HEK293 (cell line): Measurements from ENCODE around the gene MMP21.

Source experiments
- CTCF ChIA-PET: fragments of 350-600 bp; formaldehyde crosslinking; extraction: SDS; loops from one replicate; lab custom pipeline; 2021; ENCODE audit warnings: antibody characterized with exemption; lab: Yijun Ruan, JAX
- POLR2A ChIA-PET: fragments of 300-600 bp; formaldehyde crosslinking; extraction: SDS; loops from one replicate; lab custom pipeline; 2020; ENCODE audit warnings: antibody characterized with exemption, inconsistent platforms; lab: Yijun Ruan, JAX
- H3K27ac ChIP-seq: fragments of 200-500 bp; sonication (Bioruptor generic); 2 replicates; pipeline ENCODE4 v1.5.1; 2014; ENCODE audit warnings: low read depth, low read length, control low read depth, inconsistent platforms; ENCODE audit errors: extremely low read depth
- H3K36me3 ChIP-seq, 2 experiments: fragments of 200-500 bp in 1 of 2; sonication (Bioruptor generic) in 1 of 2; 1 replicate in 1 of 2; 2 replicates in 1 of 2; pipeline ENCODE4 v1.5.1; 2014 to 2017; ENCODE audit warnings: inconsistent platforms in 2 of 2, low read length in 2 of 2; ENCODE audit not compliant: control insufficient read depth in 2 of 2, insufficient read depth in 1 of 2
- H3K4me1 ChIP-seq: fragments of 200-500 bp; sonication (Bioruptor generic); 2 replicates; pipeline ENCODE4 v1.5.1; 2014; ENCODE audit warnings: mild to moderate bottlenecking, low read length, inconsistent platforms; ENCODE audit not compliant: control insufficient read depth, insufficient read depth
- H3K4me3 ChIP-seq: 2 replicates; pipeline ENCODE4 v1.5.1; 2011; ENCODE audit warnings: low read depth, mild to moderate bottlenecking, control low read depth, low read length, moderate library complexity
- H3K9me3 ChIP-seq: fragments of 200-500 bp; sonication (Bioruptor generic); 2 replicates; pipeline ENCODE4 v1.5.1; 2014; ENCODE audit warnings: low read depth, low read length, inconsistent platforms; ENCODE audit not compliant: control insufficient read depth, insufficient read depth
- BCL11A ChIP-seq: fragments of 450-650 bp; formaldehyde crosslinking; IDR thresholded peaks from 2 replicates; pipeline ENCODE4 v1.5.1; 2016; ENCODE audit warnings: low read depth, missing biosample characterization, missing genetic modification characterization
- ELK4 ChIP-seq: IDR thresholded peaks from 2 replicates; pipeline ENCODE4 v1.6.1; 2011; ENCODE audit warnings: mild to moderate bottlenecking, low read depth, low read length, borderline replicate concordance
- INSM2 ChIP-seq: fragments of 450-650 bp; formaldehyde crosslinking; IDR thresholded peaks from 2 replicates; pipeline ENCODE4 v1.5.1; 2016; ENCODE audit warnings: missing biosample characterization, missing genetic modification characterization
- PATZ1 ChIP-seq: fragments of 450-650 bp; formaldehyde crosslinking; IDR thresholded peaks from 2 replicates; pipeline ENCODE4 v1.5.1; 2016; ENCODE audit warnings: missing biosample characterization, missing genetic modification characterization
- TSHZ1 ChIP-seq: fragments of 450-650 bp; formaldehyde crosslinking; IDR thresholded peaks from 2 replicates; pipeline ENCODE4 v1.5.1; 2016; ENCODE audit warnings: missing biosample characterization, missing genetic modification characterization, borderline replicate concordance
- ZFHX2 ChIP-seq: fragments of 450-650 bp; formaldehyde crosslinking; conservative IDR thresholded peaks from 2 replicates; pipeline ENCODE4 v1.5.1; 2016; ENCODE audit warnings: missing biosample characterization, missing genetic modification characterization
- ZFP69B ChIP-seq: fragments of 450-650 bp; formaldehyde crosslinking; IDR thresholded peaks from 2 replicates; pipeline ENCODE4 v1.5.1; 2016; ENCODE audit warnings: missing biosample characterization, missing genetic modification characterization
- ZNF138 ChIP-seq: fragments of 450-650 bp; formaldehyde crosslinking; IDR thresholded peaks from 2 replicates; pipeline ENCODE4 v1.5.1; 2016; ENCODE audit warnings: missing biosample characterization, missing genetic modification characterization, borderline replicate concordance
- ZNF184 ChIP-seq: fragments of 450-650 bp; IDR thresholded peaks from 2 replicates; pipeline ENCODE4 v1.5.1; 2018; ENCODE audit warnings: missing biosample characterization, mild to moderate bottlenecking, missing genetic modification characterization
- ZNF223 ChIP-seq: fragments of 450-650 bp; formaldehyde crosslinking; IDR thresholded peaks from 2 replicates; pipeline ENCODE4 v1.5.1; 2016; ENCODE audit warnings: missing biosample characterization, missing genetic modification characterization
- ZNF23 ChIP-seq: fragments of 450-650 bp; formaldehyde crosslinking; IDR thresholded peaks from 2 replicates; pipeline ENCODE4 v1.5.1; 2016; ENCODE audit warnings: missing biosample characterization, missing genetic modification characterization, borderline replicate concordance
- ZNF248 ChIP-seq: fragments of 450-650 bp; formaldehyde crosslinking; IDR thresholded peaks from 2 replicates; pipeline ENCODE4 v1.5.1; 2017; ENCODE audit warnings: missing biosample characterization, missing genetic modification characterization
- ZNF404 ChIP-seq: fragments of 450-650 bp; formaldehyde crosslinking; IDR thresholded peaks from 2 replicates; pipeline ENCODE4 v1.5.1; 2017; ENCODE audit warnings: missing biosample characterization, missing genetic modification characterization
- ZNF518A ChIP-seq: fragments of 450-650 bp; formaldehyde crosslinking; conservative IDR thresholded peaks from 2 replicates; pipeline ENCODE4 v1.5.1; 2016; ENCODE audit warnings: low read depth, missing biosample characterization, missing genetic modification characterization
- ZNF624 ChIP-seq: fragments of 450-650 bp; formaldehyde crosslinking; IDR thresholded peaks from 2 replicates; pipeline ENCODE4 v1.5.1; 2017; ENCODE audit warnings: missing biosample characterization, missing genetic modification characterization
- ZNF747 ChIP-seq: fragments of 450-650 bp; formaldehyde crosslinking; IDR thresholded peaks from 2 replicates; pipeline ENCODE4 v1.5.1; 2016; ENCODE audit warnings: missing biosample characterization, missing genetic modification characterization
- ZNF837 ChIP-seq: fragments of 450-650 bp; formaldehyde crosslinking; IDR thresholded peaks from 2 replicates; pipeline ENCODE4 v1.5.1; 2016; ENCODE audit warnings: missing biosample characterization, missing genetic modification characterization
- ZSCAN4 ChIP-seq: fragments of 450-650 bp; formaldehyde crosslinking; IDR thresholded peaks from 2 replicates; pipeline ENCODE4 v1.5.1; 2017; ENCODE audit warnings: missing biosample characterization, missing genetic modification characterization
- ZSCAN5A ChIP-seq: fragments of 450-650 bp; formaldehyde crosslinking; IDR thresholded peaks from 2 replicates; pipeline ENCODE4 v1.5.1; 2016; ENCODE audit warnings: missing biosample characterization, missing genetic modification characterization
- ZXDB ChIP-seq: fragments of 450-650 bp; formaldehyde crosslinking; IDR thresholded peaks from 2 replicates; pipeline ENCODE4 v1.5.1; 2016; ENCODE audit warnings: missing biosample characterization, missing genetic modification characterization

MMP21 gene

GRCh38 chr10:125802739-125803138 is 27.1 kb upstream of the MMP21 start:
- H3K27ac ChIP-seq: no peak overlapping the region
- H3K9me3 ChIP-seq: no peaks in the 10 kb centered on the region
- no peaks in the 10 kb centered on the region for H3K4me1 ChIP-seq
- ChIA-PET POLR2A (no interaction called here), CTCF (no interaction called here)
- no peak overlapping the region for H3K4me3 ChIP-seq
- peaks cover 4 to 84% of the 10 kb centered on the region in 2 experiments; a peak in 1 of 3 replicates for H3K36me3 ChIP-seq
- TF ChIP-seq ZFHX2 (no peak), ZNF23 (tag by site-specific recombination) (no peak), ZNF184 (tag by site-specific recombination) (no peak), ZXDB (no peak), INSM2 (no peak), ZSCAN4 (no peak), ELK4 (no peak), TSHZ1 (tag by site-specific recombination) (no peak), ZNF138 (tag by site-specific recombination) (no peak), ZNF837 (tag by site-specific recombination) (no peak)

- ChIA-PET CTCF (no interaction called here), POLR2A (no interaction called here)
- H3K36me3 ChIP-seq: peaks cover 4 to 84% of the 10 kb centered on the region in 2 experiments; a peak in 1 of 3 replicates
- TF ChIP-seq PATZ1 (tag by site-specific recombination): no peak
- no peak for TF ChIP-seq ZNF223
- no peak for TF ChIP-seq ZNF624 (tag by site-specific recombination)
- TF ChIP-seq ZNF747 (tag by site-specific recombination): no peak
- TF ChIP-seq ZNF404 (tag by site-specific recombination): no peak
- TF ChIP-seq ZFP69B (tag by site-specific recombination): no peak
- no peak for TF ChIP-seq ZNF248
- no peak for TF ChIP-seq BCL11A
- no peak for TF ChIP-seq ZNF518A
- no peak for TF ChIP-seq ZSCAN5A (tag by site-specific recombination)
Observed at GRCh38 chr10:125802131-125802530, 26.5 kb upstream of the MMP21 start.

More at GRCh38 chr10:125802131-125802530, 26.5 kb upstream of the MMP21 start:
- Histone ChIP-seq H3K4me3 (no peak overlapping the region), H3K27ac (no peak overlapping the region), H3K9me3 (no peaks in the 10 kb centered on the region), H3K4me1 (no peaks in the 10 kb centered on the region)
